WTC11 (cell line): ENCODE measurements around the gene HOXB3. TPM values are rescaled to one million over a fixed set of nuclear protein-coding genes. Genes with fewer than 3 reads are reported as not detected.

Source experiments
- ATAC-seq: fragments of 200-7000 bp; cut with Tn5 transposase; 2 replicates; pipeline ENCODE4 v1.10.0; 2021; ENCODE audit warnings: mild to moderate bottlenecking, moderate library complexity
- CTCF ChIA-PET: fragments of 300-600 bp; sonication (Branson Sonifier 250); formaldehyde crosslinking; loops from one replicate; lab custom pipeline; 2021; ENCODE audit warnings: antibody characterized with exemption; lab: Charles Lee
- POLR2A ChIA-PET: fragments of 350-600 bp; sonication (Branson Sonifier 250); formaldehyde crosslinking; loops from one replicate; lab custom pipeline; 2021; ENCODE audit warnings: antibody characterized with exemption; lab: Charles Lee
- DNase-seq: peaks from one replicate; pipeline ENCODE4 v3.0.0; 2021; ENCODE audit warnings: low spot score
- H3K27ac Mint-ChIP-seq: 2 replicates; pipeline ENCODE4 v1.8.0; 2021; ENCODE audit warnings: mixed read lengths
- H3K27me3 Mint-ChIP-seq: 2 replicates; pipeline ENCODE4 v1.8.0; 2021; ENCODE audit warnings: low read depth, mild to moderate bottlenecking, moderate library complexity, mixed read lengths
- H3K36me3 Mint-ChIP-seq: 2 replicates; pipeline ENCODE4 v1.8.0; 2021; ENCODE audit warnings: mixed read lengths
- H3K4me1 Mint-ChIP-seq: 2 replicates; pipeline ENCODE4 v1.8.0; 2022; ENCODE audit warnings: mixed read lengths
- H3K4me3 Mint-ChIP-seq: 2 replicates; pipeline ENCODE4 v1.8.0; 2021; ENCODE audit warnings: mild to moderate bottlenecking, moderate library complexity, mixed read lengths
- H3K9me3 Mint-ChIP-seq: 2 replicates; pipeline ENCODE4 v1.8.0; 2021; ENCODE audit warnings: mixed read lengths
- ATF1 ChIP-seq: sonication (generic); formaldehyde crosslinking; IDR thresholded peaks from 2 replicates; pipeline ENCODE4 v1.8.1; 2023; ENCODE audit warnings: mild to moderate bottlenecking, moderate library complexity, missing genetic modification reagents
- ATF6 ChIP-seq: sonication (generic); formaldehyde crosslinking; IDR thresholded peaks from 2 replicates; pipeline ENCODE4 v1.8.1; 2023; ENCODE audit warnings: mild to moderate bottlenecking, missing genetic modification reagents
- CREB1 ChIP-seq: sonication (generic); formaldehyde crosslinking; IDR thresholded peaks from 2 replicates; pipeline ENCODE4 v1.8.0; 2023; ENCODE audit warnings: mild to moderate bottlenecking, missing genetic modification reagents
- EMX1 ChIP-seq: fragments of 250-450 bp; sonication (Bioruptor Pico); IDR thresholded peaks from 2 replicates; pipeline ENCODE4 v1.8.0; 2021; ENCODE audit warnings: mild to moderate bottlenecking
- ESRRA ChIP-seq: sonication (generic); formaldehyde crosslinking; IDR thresholded peaks from 2 replicates; pipeline ENCODE4 v1.8.1; 2022; ENCODE audit warnings: mild to moderate bottlenecking, missing genetic modification reagents, borderline replicate concordance
- FOXK1 ChIP-seq: sonication (generic); formaldehyde crosslinking; IDR thresholded peaks from 2 replicates; pipeline ENCODE4 v1.8.0; 2022; ENCODE audit warnings: mild to moderate bottlenecking, moderate library complexity, missing genetic modification reagents
- GRHL2 ChIP-seq: fragments of 250-450 bp; sonication (Bioruptor Pico); IDR thresholded peaks from 2 replicates; pipeline ENCODE4 v1.8.0; 2022; ENCODE audit warnings: mild to moderate bottlenecking, moderate library complexity; ENCODE audit not compliant: insufficient replicate concordance, severe bottlenecking
- GTF2I ChIP-seq: fragments of 250-450 bp; sonication (Bioruptor Pico); conservative IDR thresholded peaks from 2 replicates; pipeline ENCODE4 v1.4.0; 2021; ENCODE audit warnings: mild to moderate bottlenecking
- HMGA2 ChIP-seq: fragments of 250-450 bp; sonication (Bioruptor Pico); IDR thresholded peaks from 2 replicates; pipeline ENCODE4 v1.4.0; 2021; ENCODE audit warnings: mild to moderate bottlenecking, moderate library complexity
- KAT7 ChIP-seq: sonication (generic); formaldehyde crosslinking; IDR thresholded peaks from 2 replicates; pipeline ENCODE4 v1.8.1; 2023; ENCODE audit warnings: missing genetic modification reagents, mild to moderate bottlenecking, borderline replicate concordance
- MYBL2 ChIP-seq: sonication (generic); formaldehyde crosslinking; IDR thresholded peaks from 2 replicates; pipeline ENCODE4 v1.8.1; 2023; ENCODE audit warnings: mild to moderate bottlenecking, moderate library complexity, missing genetic modification reagents
- NR1H2 ChIP-seq: sonication (generic); formaldehyde crosslinking; IDR thresholded peaks from 2 replicates; pipeline ENCODE4 v1.9.0; 2021; ENCODE audit warnings: mild to moderate bottlenecking, moderate library complexity, missing genetic modification reagents
- SP1 ChIP-seq: sonication (generic); formaldehyde crosslinking; conservative IDR thresholded peaks from 2 replicates; pipeline ENCODE4 v1.8.1; 2022; ENCODE audit warnings: missing genetic modification reagents
- USF2 ChIP-seq: sonication (generic); formaldehyde crosslinking; IDR thresholded peaks from 2 replicates; pipeline ENCODE4 v1.8.1; 2023; ENCODE audit warnings: mild to moderate bottlenecking, missing genetic modification reagents, moderate library complexity
- ZBTB21 ChIP-seq: sonication (generic); formaldehyde crosslinking; IDR thresholded peaks from 2 replicates; pipeline ENCODE4 v1.8.1; 2023; ENCODE audit warnings: mild to moderate bottlenecking, missing genetic modification reagents, borderline replicate concordance
- ZNF396 ChIP-seq: fragments of 250-450 bp; sonication (Bioruptor Pico); IDR thresholded peaks from 2 replicates; pipeline ENCODE4 v1.8.0; 2021; ENCODE audit warnings: mild to moderate bottlenecking, moderate library complexity, borderline replicate concordance
- ZNF671 ChIP-seq: fragments of 250-450 bp; sonication (Bioruptor Pico); IDR thresholded peaks from 2 replicates; pipeline ENCODE4 v1.8.0; 2021; ENCODE audit warnings: mild to moderate bottlenecking
- total RNA-seq: library from RNA; stranded (reverse); gene quantifications from 3 replicates; pipeline ENCODE4 v1.2.3, GENCODE V29; 2021
- TF ChIP-seq, protein P1 (sequence below): fragments of 250-450 bp; sonication (Bioruptor Pico); IDR thresholded peaks from 2 replicates; pipeline ENCODE4 v1.9.0; 2021; ENCODE audit warnings: moderate library complexity, mild to moderate bottlenecking, inconsistent platforms, borderline replicate concordance
- TF ChIP-seq, protein P2 (sequence below): sonication (generic); formaldehyde crosslinking; IDR thresholded peaks from 2 replicates; pipeline ENCODE4 v1.8.1; 2022; ENCODE audit warnings: low read depth, mild to moderate bottlenecking, moderate library complexity, missing genetic modification reagents, borderline replicate concordance
- TF ChIP-seq, protein P3 (sequence below): fragments of 200-600 bp; IDR thresholded peaks from 2 replicates; pipeline ENCODE4 v1.8.0; 2022; ENCODE audit warnings: antibody characterized with exemption
- TF ChIP-seq, protein P4 (sequence below): sonication (generic); formaldehyde crosslinking; IDR thresholded peaks from 2 replicates; pipeline ENCODE4 v1.8.1; 2022; ENCODE audit warnings: mild to moderate bottlenecking, missing genetic modification reagents, moderate library complexity, borderline replicate concordance
- TF ChIP-seq, protein P5 (sequence below): fragments of 250-450 bp; sonication (Bioruptor Pico); IDR thresholded peaks from 2 replicates; pipeline ENCODE4 v1.8.0; 2021; ENCODE audit warnings: mild to moderate bottlenecking

The HOXB3 gene
- total RNA-seq, 1 experiment from 2014 or later = 0.09 TPM

GRCh38 chr17:48559840-48560817 is 29.9 kb downstream of the HOXB3 start:
- POLR2A ChIA-PET = no interaction called here
- ATAC-seq (no peak), DNase-seq (no peak)
- H3K36me3 Mint-ChIP-seq = no peaks in the 10 kb centered on the region
- H3K9me3 Mint-ChIP-seq = no peaks in the 10 kb centered on the region
- CTCF ChIA-PET = interaction anchor here (0.8 to 1.9 kb wide), 5 partner anchors 10 to 535 kb away, joined by 3 to 7 read pairs (median 4); no protein-coding TSS in a partner anchor
- H3K27me3 Mint-ChIP-seq = peaks cover 90% of the 10 kb centered on the region; the same call in 1 of the 2 replicates
- TF ChIP-seq MYBL2 (CRISPR knock-in tag) (no peak), EMX1 (CRISPR knock-in tag) (no peak), ZBTB21 (CRISPR knock-in tag) (no peak), GTF2I (CRISPR knock-in tag) (no peak), GRHL2 (CRISPR knock-in tag) (no peak), ATF1 (CRISPR knock-in tag) (no peak), ZNF396 (CRISPR knock-in tag) (no peak), NR1H2 (CRISPR knock-in tag) (no peak)
- H3K4me1 Mint-ChIP-seq = peaks cover 32% of the 10 kb centered on the region
- H3K4me3 Mint-ChIP-seq = no peak overlapping the region
- H3K27ac Mint-ChIP-seq = no peak overlapping the region

DNA sequence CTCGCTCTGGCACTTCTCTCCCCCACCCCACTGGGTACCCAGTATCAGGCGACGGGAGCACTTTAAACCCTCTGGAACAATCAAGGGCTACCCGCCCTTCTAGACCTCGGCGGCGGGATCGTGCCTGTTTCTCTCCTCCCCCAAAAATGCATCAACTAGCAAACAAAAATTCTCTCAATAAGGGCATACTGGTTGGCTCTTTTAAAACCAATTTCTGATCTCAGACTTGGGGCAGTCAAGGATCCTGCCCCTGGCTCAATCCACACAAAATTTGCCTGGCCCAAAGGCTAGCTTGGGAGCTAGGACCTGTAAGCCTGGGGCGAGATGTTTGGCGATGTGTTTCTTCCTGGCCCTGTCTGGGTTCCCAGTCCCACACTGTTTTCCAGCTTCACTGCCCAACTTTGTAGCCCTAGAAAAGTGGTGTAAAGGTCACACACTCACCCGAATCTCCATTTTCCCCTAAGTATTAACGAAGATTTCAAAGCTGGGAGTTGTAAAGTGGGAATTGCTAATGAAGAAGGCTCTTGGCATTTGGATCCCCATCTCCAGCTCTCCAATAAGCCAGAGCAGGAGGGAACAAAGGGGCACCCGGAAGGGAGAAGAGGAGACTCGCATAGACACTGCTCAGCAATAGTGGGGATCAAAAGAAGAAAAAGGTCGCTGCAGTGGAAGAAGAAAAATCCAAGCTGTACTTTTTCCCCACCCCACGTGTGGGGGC is 30.8 kb downstream of the HOXB3 start:
- Mint-ChIP-seq H3K27ac (no peak overlapping the region), H3K27me3 (peaks cover 98% of the 10 kb centered on the region; the same call in 1 of the 2 replicates), H3K36me3 (no peaks in the 10 kb centered on the region), H3K4me1 (peaks cover 35% of the 10 kb centered on the region), H3K9me3 (no peaks in the 10 kb centered on the region), H3K4me3 (no peak overlapping the region)
- POLR2A ChIA-PET = no interaction called here
- no peak for DNase-seq
- CTCF ChIA-PET = interaction anchor here (0.8 to 1.9 kb wide), 4 partner anchors 9 to 534 kb away, joined by 3 to 7 read pairs (median 4); no protein-coding TSS in a partner anchor
- ATAC-seq = no peak
- TF ChIP-seq, protein P1, sequence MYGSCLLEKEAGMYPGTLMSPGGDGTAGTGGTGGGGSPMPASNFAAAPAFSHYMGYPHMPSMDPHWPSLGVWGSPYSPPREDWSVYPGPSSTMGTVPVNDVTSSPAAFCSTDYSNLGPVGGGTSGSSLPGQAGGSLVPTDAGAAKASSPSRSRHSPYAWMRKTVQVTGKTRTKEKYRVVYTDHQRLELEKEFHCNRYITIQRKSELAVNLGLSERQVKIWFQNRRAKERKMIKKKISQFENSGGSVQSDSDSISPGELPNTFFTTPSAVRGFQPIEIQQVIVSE (CRISPR knock-in tag) = no peak
- TF ChIP-seq ZNF396 (CRISPR knock-in tag) = no peak
- TF ChIP-seq ATF6 (CRISPR knock-in tag) = no peak
- TF ChIP-seq KAT7 (CRISPR knock-in tag) = no peak
- TF ChIP-seq, protein P2, sequence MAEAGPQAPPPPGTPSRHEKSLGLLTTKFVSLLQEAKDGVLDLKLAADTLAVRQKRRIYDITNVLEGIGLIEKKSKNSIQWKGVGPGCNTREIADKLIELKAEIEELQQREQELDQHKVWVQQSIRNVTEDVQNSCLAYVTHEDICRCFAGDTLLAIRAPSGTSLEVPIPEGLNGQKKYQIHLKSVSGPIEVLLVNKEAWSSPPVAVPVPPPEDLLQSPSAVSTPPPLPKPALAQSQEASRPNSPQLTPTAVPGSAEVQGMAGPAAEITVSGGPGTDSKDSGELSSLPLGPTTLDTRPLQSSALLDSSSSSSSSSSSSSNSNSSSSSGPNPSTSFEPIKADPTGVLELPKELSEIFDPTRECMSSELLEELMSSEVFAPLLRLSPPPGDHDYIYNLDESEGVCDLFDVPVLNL (CRISPR knock-in tag) = no peak
- TF ChIP-seq, protein P3, sequence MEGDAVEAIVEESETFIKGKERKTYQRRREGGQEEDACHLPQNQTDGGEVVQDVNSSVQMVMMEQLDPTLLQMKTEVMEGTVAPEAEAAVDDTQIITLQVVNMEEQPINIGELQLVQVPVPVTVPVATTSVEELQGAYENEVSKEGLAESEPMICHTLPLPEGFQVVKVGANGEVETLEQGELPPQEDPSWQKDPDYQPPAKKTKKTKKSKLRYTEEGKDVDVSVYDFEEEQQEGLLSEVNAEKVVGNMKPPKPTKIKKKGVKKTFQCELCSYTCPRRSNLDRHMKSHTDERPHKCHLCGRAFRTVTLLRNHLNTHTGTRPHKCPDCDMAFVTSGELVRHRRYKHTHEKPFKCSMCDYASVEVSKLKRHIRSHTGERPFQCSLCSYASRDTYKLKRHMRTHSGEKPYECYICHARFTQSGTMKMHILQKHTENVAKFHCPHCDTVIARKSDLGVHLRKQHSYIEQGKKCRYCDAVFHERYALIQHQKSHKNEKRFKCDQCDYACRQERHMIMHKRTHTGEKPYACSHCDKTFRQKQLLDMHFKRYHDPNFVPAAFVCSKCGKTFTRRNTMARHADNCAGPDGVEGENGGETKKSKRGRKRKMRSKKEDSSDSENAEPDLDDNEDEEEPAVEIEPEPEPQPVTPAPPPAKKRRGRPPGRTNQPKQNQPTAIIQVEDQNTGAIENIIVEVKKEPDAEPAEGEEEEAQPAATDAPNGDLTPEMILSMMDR = no peak
- TF ChIP-seq ZNF671 (CRISPR knock-in tag) = no peak
- no peak for TF ChIP-seq CREB1
- no peak for TF ChIP-seq SP1 (CRISPR knock-in tag)
- no peak for TF ChIP-seq USF2 (CRISPR knock-in tag)
- TF ChIP-seq, protein P4, sequence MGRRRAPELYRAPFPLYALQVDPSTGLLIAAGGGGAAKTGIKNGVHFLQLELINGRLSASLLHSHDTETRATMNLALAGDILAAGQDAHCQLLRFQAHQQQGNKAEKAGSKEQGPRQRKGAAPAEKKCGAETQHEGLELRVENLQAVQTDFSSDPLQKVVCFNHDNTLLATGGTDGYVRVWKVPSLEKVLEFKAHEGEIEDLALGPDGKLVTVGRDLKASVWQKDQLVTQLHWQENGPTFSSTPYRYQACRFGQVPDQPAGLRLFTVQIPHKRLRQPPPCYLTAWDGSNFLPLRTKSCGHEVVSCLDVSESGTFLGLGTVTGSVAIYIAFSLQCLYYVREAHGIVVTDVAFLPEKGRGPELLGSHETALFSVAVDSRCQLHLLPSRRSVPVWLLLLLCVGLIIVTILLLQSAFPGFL = no peak
- no peak for TF ChIP-seq GRHL2 (CRISPR knock-in tag)
- no peak for TF ChIP-seq FOXK1
- TF ChIP-seq, protein P5, sequence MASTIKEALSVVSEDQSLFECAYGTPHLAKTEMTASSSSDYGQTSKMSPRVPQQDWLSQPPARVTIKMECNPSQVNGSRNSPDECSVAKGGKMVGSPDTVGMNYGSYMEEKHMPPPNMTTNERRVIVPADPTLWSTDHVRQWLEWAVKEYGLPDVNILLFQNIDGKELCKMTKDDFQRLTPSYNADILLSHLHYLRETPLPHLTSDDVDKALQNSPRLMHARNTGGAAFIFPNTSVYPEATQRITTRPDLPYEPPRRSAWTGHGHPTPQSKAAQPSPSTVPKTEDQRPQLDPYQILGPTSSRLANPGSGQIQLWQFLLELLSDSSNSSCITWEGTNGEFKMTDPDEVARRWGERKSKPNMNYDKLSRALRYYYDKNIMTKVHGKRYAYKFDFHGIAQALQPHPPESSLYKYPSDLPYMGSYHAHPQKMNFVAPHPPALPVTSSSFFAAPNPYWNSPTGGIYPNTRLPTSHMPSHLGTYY (CRISPR knock-in tag) = no peak
- TF ChIP-seq HMGA2 (CRISPR knock-in tag) = no peak
- no peak for TF ChIP-seq ESRRA (CRISPR knock-in tag)
